Measurements from ENCODE around the gene PGAP2. TPM values are rescaled to one million over a fixed set of nuclear protein-coding genes. Genes with fewer than 3 reads are reported as not detected.

PGAP2 gene
- total and polyA plus RNA-seq, 10 of the 15 experiments (the other 5 are each of a cell fraction or from before 2014, with no cell fraction given), result 12.3 to 37.4 (median 31.9) TPM

GRCh38 chr11:3826721-3827120 is 18.4 kb downstream of the PGAP2 start:
- no peak overlapping the region for H3K27ac ChIP-seq (ENCODE audit: control insufficient read depth, insufficient read depth)
- H3K9me3 ChIP-seq (replicated peaks; ENCODE audit: control insufficient read depth, insufficient read depth, low read length), result no peaks in the 10 kb centered on the region
- no peak for ATAC-seq
- no peaks in the 10 kb centered on the region; the same call in none of the 2 replicates for H4K20me1 ChIP-seq (ENCODE audit: control insufficient read depth, insufficient read depth)
- peaks cover 22 to 35% of the 10 kb centered on the region in 2 experiments for H3K36me3 ChIP-seq (ENCODE audit: control insufficient read depth in 2 of 2, insufficient read depth in 2 of 2, low read length in 1 of 2)
- no peak overlapping the region for H3K9ac ChIP-seq (ENCODE audit: control insufficient read depth, insufficient read depth, low read length)
- peaks cover 10% of the 10 kb centered on the region for H3K4me1 ChIP-seq (ENCODE audit: control insufficient read depth, insufficient read depth, low read length)
- FAIRE-seq, result no peak
- H3K27me3 ChIP-seq (replicated peaks in 1 of 2; ENCODE audit: control insufficient read depth in 2 of 2, insufficient read depth in 2 of 2, low read length in 1 of 2), result no peaks in the 10 kb centered on the region
- H3K4me2 ChIP-seq (ENCODE audit: control insufficient read depth, insufficient read depth), result no peak overlapping the region
- DNase-seq (ENCODE audit: low read depth, low spot score), result no peak
- ChIA-PET POLR2A (interaction anchor here (0.8 to 1.1 kb wide), 3 partner anchors 11 to 31 kb away, joined by 3 read pairs; no protein-coding TSS in a partner anchor), RAD21 (ENCODE audit: unreplicated experiment) (interaction anchor here (2.4 to 3.0 kb wide), 2 partner anchors 10 to 14 kb away, joined by 21 to 24 read pairs; partner anchors contain the start of gene RHOG), CTCF (interaction anchor here (1.6 to 3.3 kb wide), 4 partner anchors 10 to 246 kb away, joined by 4 to 35 read pairs (median 17); no protein-coding TSS in a partner anchor), SMC1A (ENCODE audit: uncharacterized antibody, unreplicated experiment) (interaction anchor here (1.3 kb wide), 2 partner anchors 11 to 15 kb away, joined by 5 to 6 read pairs; partner anchors contain the start of gene RHOG)
- no TSS peak for BruUV-seq (replicated peaks)
- H2AFZ ChIP-seq (ENCODE audit: control insufficient read depth, low read depth, low read length), result no peak overlapping the region
- no peak overlapping the region for H3K4me3 ChIP-seq
- TF ChIP-seq RCOR1 (conservative IDR thresholded peaks at IDR 0.05; ENCODE audit: low read depth, low read length) (no peak), CHD1 (IDR thresholded peaks at IDR 0.05; ENCODE audit: low read depth, low read length) (no peak), ZNF622 (IDR thresholded peaks at IDR 0.05) (no peak), CHD2 (IDR thresholded peaks at IDR 0.05; ENCODE audit: borderline replicate concordance, low read depth, low read length) (no peak), FOS (IDR thresholded peaks at IDR 0.05; ENCODE audit: borderline replicate concordance, extremely low read depth, insufficient read length) (no peak), EED (IDR thresholded peaks at IDR 0.05; ENCODE audit: low read depth) (no peak), SMC3 (IDR thresholded peaks at IDR 0.05; ENCODE audit: borderline replicate concordance, low read length) (no peak), NKRF (conservative IDR thresholded peaks at IDR 0.05) (no peak), YY1 (IDR thresholded peaks at IDR 0.05; ENCODE audit: low read depth, low read length) (no peak), SRF (IDR thresholded peaks at IDR 0.05; ENCODE audit: low read depth in 2 of 2, low read length in 2 of 2) (no peak), ZBTB40 (IDR thresholded peaks at IDR 0.05; ENCODE audit: borderline replicate concordance) (no peak), RB1 (IDR thresholded peaks at IDR 0.05; ENCODE audit: borderline replicate concordance) (no peak), TCF12 (IDR thresholded peaks at IDR 0.05; ENCODE audit: low read depth, low read length) (no peak)
- 96% methylated on average over 3 of the region's 3 CpGs for WGBS (ENCODE audit: insufficient coverage, insufficient replicate concordance, low lambda C conversion rate, missing lambda C conversion rate)
- in situ Hi-C loops (cut with MboI), result loop anchor here (25.0 kb wide), 1 partner anchor 561 kb away; the partner anchor contains the start of gene TRIM21
- intact Hi-C loops (cut with micrococcal nuclease; ENCODE audit: unreplicated experiment), result no loop called here
- H3K79me2 ChIP-seq (ENCODE audit: control insufficient read depth, insufficient read depth, low read length), result peaks cover 20% of the 10 kb centered on the region

Data from GM12878 (cell line).